ENCODE measurements around the gene PCDHA5. TPM values are rescaled to one million over a fixed set of nuclear protein-coding genes. Genes with fewer than 3 reads are reported as not detected.

PCDHA5 gene
- total RNA-seq: under 0.01 TPM in 1 of 2 replicates, not detected in the other

DNA sequence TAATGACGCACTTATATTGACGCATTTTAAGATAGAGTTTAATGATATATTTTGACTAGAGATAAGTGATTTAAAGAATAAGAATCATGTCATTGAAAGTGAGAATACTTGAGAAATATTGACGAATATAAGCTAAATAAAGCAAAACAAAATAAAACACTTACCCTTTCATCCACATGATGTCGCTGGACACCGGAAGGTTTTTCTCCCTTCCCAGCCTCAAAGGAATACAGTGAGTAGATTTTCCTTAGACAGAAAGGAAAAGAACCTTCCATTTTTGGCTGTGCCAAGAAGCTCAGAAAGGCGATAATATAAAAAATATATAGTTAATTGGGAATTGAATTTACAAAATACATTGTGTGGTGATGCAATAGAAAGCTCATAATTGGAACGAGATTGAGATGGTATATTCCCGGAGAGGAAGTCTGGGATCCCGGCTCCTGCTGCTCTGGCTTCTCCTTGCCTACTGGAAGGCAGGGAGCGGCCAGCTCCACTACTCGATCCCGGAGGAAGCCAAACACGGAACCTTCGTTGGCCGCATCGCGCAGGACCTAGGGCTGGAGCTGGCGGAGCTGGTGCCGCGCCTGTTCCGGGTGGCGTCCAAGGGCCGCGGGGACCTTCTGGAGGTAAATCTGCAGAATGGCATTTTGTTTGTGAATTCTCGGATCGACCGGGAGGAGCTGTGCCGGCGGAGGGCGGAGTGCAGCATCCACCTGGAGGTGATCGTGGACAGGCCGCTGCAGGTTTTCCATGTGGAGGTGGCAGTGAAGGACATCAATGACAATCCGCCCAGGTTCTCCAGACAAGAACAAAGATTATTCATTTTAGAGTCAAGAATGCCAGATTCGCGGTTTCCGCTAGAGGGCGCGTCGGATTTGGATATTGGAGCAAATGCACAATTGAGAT lies at the start of gene PCDHA5:
Gene PCDHA5, plus strand, starts transcription at position 239 of the 906 bp plus-strand sequence.

DNA sequence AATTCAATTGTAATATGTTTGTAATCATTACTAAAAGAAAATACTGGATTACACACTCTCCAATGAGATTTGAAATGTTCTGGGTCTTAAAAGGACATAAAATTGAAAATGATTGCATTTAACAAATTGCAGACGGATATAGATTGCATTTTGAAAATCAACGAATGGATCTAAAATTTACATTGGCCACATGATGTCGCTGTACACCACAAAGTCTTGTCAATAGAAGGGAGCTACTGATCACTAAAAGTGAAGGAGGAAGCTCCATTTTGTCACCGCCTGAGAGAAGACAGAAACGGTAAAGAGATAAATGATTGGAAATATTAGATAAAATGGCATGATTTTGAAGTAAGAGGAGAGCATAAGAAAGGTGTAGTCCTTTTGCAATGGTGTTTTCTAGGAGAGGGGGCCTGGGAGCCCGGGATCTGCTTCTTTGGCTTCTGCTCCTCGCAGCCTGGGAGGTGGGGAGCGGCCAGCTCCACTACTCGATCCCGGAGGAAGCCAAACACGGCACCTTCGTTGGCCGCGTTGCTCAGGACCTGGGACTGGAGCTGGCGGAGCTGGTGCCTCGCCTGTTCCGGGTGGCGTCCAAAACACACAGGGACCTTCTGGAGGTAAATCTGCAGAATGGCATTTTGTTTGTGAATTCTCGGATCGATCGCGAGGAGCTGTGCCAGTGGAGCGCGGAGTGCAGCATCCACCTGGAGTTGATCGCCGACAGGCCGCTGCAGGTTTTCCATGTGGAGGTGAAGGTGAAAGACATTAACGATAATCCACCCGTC lies 35.3 kb upstream of the PCDHA5 start, which contains the start of gene PCDHA1:
Gene PCDHA1, plus strand, starts transcription at position 236 of the 782 bp plus-strand sequence.

DNA sequence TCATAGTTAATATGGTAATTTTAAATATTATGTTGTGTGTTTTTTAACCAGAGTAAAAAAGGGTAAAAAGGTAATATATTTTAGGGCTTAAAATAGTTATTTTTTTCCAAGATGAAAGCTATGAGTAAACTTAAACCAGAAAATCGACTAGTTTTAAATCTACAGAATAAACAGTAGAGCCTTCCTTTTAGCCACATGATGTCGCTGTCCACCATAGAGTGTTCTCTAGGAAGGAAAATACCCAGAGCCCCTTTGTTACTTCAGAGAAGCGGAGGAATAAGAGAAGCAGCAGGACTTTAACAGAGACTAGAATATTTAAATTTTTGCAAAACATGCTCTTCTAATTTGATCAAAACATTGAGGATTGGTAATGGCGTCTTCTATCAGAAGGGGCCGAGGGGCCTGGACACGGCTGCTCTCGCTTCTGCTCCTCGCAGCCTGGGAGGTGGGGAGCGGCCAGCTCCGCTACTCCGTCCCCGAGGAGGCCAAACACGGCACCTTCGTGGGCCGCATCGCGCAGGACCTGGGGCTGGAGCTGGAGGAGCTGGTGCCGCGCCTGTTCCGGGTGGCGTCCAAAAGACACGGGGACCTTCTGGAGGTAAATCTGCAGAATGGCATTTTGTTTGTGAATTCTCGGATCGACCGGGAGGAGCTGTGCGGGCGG lies 26.7 kb upstream of the PCDHA5 start, which contains the start of gene PCDHA2:
Gene PCDHA2, plus strand, starts transcription at position 258 of the 664 bp plus-strand sequence.

DNA sequence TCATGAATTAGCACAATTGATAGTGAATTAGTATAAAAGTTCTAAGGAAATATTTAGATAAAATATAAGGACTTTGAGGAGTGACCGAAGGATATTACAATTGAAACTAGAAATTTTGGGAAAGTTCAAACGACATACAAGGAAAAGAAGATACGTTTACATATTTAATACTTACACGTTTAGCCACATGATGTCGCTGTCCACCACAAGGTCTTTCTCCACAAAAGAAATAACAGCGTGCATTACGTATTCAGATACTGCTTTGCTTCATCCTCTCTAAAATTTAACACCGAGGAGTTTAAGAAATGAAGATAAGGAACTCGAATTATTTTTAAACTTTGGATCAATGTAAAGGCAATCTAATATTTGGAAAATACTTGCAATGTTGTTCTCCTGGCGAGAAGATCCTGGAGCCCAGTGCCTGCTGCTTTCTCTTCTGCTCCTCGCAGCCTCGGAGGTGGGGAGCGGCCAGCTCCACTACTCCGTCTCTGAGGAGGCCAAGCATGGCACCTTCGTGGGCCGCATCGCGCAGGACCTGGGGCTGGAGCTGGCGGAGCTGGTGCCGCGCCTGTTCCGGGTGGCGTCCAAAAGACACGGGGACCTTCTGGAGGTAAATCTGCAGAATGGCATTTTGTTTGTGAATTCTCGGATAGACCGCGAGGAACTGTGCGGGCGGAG lies 20.5 kb upstream of the PCDHA5 start, which contains the start of gene PCDHA3:
Gene PCDHA3, plus strand, starts transcription at position 242 of the 678 bp plus-strand sequence.

DNA sequence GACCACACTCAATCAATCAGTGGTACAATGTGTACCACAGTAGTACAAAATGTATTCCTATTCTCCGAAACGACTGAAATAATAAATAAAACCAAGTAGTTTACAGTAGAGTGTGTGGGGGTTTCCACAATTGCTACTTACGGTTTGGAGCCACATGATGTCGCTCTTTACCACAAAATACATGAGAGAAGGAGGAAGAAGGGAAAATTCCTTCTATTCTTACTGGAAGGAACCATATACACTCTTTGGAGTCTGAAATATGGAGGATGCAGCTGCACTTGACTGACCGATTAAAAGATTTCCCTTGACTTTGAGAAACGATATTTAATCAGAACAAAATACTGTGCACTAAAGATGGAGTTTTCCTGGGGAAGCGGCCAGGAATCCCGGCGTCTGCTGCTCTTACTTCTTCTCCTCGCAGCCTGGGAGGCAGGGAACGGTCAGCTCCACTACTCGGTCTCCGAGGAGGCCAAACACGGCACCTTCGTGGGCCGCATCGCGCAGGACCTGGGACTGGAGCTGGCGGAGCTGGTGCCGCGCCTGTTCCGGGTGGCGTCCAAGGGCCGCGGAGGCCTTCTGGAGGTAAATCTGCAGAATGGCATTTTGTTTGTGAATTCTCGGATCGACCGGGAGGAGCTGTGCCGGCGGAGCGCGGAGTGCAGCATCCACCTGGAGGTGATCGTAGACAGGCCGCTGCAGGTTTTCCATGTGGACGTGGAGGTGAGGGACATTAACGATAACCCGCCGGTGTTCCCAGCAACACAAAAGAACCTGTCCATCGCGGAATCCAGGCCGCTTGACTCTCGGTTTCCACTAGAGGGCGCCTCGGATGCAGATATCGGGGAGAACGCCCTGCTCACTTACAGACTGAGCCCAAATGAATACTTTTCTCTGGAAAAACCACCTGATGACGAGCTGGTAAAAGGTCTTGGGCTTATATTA lies 14.3 kb upstream of the PCDHA5 start, which contains the start of gene PCDHA4:
Gene PCDHA4, plus strand, starts transcription at position 235 of the 942 bp plus-strand sequence.

DNA sequence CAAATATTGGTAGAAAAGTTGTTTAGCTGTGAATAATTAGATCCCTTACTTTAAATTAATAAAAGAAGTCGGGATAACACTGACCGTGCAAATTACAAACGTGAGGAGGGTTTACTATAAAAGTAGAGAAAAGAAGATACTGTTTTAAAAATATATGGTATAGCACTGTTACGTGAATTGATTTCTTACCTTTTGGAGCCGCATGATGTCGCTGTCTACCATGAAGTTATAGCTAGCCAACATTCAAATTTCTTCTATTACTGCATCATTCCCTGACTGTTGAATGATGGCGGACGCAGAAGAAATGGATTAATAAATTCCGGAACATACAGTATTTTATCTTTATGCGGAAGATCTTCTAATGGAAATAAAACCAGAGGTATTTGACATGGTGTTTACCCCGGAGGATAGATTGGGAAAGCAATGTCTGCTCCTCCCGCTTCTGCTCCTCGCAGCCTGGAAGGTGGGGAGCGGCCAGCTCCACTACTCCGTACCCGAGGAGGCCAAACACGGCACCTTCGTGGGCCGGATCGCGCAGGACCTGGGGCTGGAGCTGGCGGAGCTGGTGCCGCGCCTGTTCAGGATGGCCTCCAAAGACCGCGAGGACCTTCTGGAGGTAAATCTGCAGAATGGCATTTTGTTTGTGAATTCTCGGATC lies 6.4 kb downstream of the PCDHA5 start, which contains the start of gene PCDHA6:
Gene PCDHA6, plus strand, starts transcription at position 257 of the 658 bp plus-strand sequence. Its CDS starts 132 bp downstream, at position 389.

DNA sequence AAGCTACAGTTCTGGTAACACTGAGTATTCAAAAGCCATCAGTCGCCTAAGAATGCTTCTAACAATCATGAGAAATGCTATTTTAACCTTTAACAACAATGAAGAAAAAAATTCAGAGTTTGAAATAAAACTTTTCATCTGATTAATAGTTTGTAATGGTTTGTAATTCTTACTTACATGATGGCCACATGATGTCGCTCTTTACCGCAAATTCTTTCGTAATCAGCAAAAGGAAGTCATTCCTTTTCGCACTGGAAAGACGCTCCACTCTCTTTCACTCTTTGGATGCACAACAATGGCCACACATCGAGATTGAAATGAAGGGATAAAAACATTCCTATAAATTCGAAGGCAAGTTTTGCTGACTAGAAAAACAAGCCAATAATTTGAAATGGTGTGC lies 12.6 kb downstream of the PCDHA5 start, which contains the start of gene PCDHA7:
Gene PCDHA7, plus strand, starts transcription at position 277 of the 400 bp plus-strand sequence. Its CDS starts 115 bp downstream, at position 392.

DNA sequence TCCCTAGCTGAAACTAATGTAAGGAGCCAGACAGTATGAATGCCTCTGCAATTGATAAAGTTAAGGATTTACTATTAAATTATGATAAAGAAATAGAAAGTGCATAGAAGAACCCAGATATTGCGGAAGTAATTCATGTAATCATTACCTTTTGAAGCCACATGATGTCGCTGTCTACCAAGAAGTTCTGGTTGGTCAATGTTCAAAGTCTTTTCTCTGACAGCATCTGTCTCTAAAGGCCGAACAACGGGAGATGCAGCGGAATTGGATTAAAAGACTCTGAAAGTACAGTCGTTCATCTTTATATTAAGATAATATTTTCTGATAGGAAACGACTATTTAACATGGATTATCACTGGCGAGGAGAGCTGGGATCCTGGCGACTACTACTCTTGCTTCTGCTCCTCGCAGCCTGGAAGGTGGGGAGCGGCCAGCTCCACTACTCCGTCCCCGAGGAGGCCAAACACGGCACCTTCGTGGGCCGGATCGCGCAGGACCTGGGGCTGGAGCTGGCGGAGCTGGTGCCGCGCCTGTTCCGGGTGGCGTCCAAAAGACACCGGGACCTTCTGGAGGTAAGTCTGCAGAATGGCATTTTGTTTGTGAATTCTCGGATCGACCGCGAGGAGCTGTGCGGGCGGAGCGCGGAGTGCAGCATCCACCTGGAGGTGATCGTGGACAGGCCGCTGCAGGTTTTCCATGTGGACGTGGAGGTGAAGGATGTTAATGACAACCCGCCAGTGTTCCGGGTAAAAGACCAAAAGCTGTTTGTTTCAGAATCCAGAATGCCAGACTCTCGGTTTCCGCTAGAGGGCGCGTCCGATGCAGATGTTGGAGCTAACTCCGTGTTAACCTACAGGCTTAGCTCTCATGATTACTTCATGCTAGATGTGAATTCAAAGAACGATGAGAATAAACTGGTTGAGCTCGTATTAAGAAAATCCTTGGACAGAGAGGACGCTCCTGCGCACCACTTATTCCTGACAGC lies 19.9 kb downstream of the PCDHA5 start, which contains the start of gene PCDHA8:
Gene PCDHA8, plus strand, starts transcription at position 210 of the 985 bp plus-strand sequence. Its CDS starts 135 bp downstream, at position 345.

DNA sequence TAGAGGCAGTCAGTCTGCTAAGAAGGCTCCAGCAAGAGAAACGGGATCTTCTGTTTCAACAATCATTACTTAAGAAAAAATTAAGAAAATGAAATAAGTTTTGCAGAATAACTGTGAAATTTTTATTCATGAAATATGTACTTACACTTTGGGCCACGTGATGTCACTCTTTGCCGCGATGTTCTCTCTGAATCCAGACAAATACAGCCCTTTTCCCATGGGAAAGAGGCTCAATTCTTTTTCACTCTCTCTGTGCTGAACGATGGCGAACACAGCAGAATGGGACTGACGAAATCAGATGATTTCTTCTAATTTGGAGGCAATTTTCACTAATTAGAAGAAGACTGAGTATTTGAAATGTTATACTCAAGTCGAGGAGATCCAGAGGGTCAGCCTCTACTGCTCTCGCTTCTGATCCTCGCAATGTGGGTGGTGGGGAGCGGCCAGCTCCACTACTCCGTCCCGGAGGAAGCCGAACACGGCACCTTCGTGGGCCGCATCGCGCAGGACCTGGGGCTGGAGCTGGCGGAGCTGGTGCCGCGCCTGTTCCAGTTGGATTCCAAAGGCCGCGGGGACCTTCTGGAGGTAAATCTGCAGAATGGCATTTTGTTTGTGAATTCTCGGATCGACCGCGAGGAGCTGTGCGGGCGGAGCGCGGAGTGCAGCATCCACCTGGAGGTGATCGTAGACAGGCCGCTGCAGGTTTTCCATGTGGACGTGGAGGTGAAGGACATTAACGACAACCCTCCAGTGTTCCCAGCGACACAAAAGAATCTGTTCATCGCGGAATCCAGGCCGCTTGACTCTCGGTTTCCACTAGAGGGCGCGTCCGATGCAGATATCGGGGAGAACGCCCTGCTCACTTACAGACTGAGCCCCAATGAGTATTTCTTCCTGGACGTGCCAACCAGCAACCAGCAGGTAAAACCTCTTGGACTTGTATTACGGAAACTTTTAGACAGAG lies 27.0 kb downstream of the PCDHA5 start, which contains the start of gene PCDHA9:
Gene PCDHA9, plus strand, starts transcription at position 244 of the 964 bp plus-strand sequence. Its CDS starts 114 bp downstream, at position 358.

DNA sequence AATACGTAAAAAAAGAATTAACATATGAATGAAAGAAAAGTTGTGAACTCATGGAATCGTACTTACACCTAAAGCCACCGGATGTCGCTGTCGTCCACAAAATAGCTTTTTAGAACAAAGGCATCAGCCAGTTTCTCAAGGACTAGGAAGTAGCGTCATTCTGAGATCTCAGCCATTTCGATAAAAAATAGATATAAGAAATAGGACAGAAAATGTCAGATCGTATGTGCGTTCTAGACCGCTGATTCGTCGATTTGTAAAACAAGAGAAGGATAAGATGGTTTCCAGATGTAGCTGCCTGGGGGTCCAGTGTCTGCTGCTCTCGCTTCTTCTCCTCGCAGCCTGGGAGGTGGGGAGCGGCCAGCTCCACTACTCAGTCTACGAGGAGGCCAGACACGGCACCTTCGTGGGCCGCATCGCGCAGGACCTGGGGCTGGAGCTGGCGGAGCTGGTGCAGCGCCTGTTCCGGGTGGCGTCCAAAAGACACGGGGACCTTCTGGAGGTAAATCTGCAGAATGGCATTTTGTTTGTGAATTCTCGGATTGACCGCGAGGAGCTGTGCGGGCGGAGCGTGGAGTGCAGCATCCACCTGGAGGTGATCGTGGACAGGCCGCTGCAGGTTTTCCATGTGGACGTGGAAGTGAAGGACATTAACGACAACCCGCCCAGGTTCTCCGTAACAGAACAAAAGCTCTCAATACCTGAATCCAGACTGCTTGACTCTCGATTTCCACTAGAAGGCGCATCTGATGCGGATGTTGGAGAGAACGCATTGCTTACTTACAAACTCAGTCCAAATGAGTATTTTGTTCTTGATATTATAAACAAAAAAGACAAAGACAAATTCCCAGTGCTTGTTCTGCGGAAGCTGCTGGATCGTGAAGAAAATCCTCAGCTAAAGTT lies 34.6 kb downstream of the PCDHA5 start, which contains the start of gene PCDHA10:
Gene PCDHA10, plus strand, starts transcription at position 126 of the 903 bp plus-strand sequence. Its CDS starts 152 bp downstream, at position 278.

DNA sequence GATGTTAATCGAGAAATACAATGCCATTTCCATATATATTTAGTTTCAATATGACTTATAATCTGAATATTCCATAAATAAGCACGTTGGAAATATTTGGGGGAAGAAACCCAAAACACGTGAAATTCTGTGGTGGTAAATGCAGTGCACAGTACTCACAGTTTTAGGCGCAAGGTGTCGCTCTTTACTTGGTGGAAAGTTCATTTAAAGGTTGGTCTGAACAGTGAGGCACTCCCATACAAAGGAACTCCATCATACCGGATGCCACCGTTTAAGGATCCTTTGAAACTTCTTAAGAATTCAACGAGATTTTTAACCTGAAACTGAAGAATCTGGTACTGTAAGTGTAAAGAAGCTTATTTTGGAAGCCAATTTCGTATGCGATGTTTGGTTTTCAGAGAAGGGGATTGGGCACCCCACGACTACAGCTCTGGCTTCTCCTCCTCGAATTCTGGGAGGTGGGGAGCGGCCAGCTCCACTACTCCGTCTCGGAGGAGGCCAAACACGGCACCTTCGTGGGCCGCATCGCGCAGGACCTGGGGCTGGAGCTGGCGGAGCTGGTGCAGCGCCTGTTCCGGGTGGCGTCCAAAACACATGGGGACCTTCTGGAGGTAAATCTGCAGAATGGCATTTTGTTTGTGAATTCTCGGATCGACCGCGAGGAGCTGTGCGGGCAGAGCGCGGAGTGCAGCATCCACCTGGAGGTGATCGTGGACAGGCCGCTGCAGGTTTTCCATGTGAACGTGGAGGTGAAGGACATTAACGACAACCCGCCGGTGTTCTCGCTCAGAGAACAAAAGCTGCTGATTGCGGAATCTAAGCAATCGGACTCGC lies 47.5 kb downstream of the PCDHA5 start, which contains the start of gene PCDHA11:
Gene PCDHA11, plus strand, starts transcription at position 237 of the 834 bp plus-strand sequence. Its CDS starts 147 bp downstream, at position 384.

All from bladder microvascular endothelial cell (primary cell).